Measurements from ENCODE around the gene LARGE1.

LARGE1 gene

GRCh38 chr22:33582822-33583400 is 337.4 kb downstream of the LARGE1 start:
- Histone ChIP-seq H3K4me3 (ENCODE audit: low read depth, low read length) (no peak overlapping the region), H3K9me3 (peaks cover 3% of the 10 kb centered on the region; the same call in 1 of the 2 replicates), H3K36me3 (no peaks in the 10 kb centered on the region), H3K4me1 (no peaks in the 10 kb centered on the region), H3K27me3 (no peaks in the 10 kb centered on the region)
- no peak for TF ChIP-seq CTCF (IDR thresholded peaks at IDR 0.05; ENCODE audit: low read depth, low read length)
- no peak for DNase-seq

DNA sequence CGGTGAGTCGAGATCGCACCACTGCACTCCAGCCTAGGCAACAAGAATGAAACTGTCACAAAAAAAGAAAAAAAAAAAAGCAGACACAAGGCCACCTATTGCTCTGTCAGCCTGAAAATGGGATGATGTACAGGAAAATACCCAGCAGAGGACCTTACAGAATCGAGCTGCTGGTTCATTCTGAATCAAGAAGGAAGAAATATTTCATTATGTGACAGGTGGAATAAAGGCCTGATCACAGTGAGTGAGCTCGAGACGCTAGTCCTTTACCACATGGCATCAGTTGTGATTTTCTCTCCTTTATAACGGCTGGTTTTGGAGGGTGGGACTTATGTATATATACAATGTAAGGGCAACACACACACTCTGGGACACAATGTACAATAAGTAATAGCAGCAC is 340.0 kb downstream of the LARGE1 start:
- peaks cover 3% of the 10 kb centered on the region; the same call in 1 of the 2 replicates for H3K9me3 ChIP-seq
- DNase-seq = no peak
- TF ChIP-seq CTCF (IDR thresholded peaks at IDR 0.05; ENCODE audit: low read depth, low read length) = no peak
- H3K4me3 ChIP-seq (ENCODE audit: low read depth, low read length) = no peak overlapping the region
- H3K4me1 ChIP-seq = no peaks in the 10 kb centered on the region
- H3K27me3 ChIP-seq = no peaks in the 10 kb centered on the region
- H3K36me3 ChIP-seq = no peaks in the 10 kb centered on the region

GRCh38 chr22:33579448-33580093 is 340.7 kb downstream of the LARGE1 start:
- TF ChIP-seq CTCF (IDR thresholded peaks at IDR 0.05; ENCODE audit: low read depth, low read length) = peak; percentile 71
- H3K27me3 ChIP-seq = no peaks in the 10 kb centered on the region
- peak; percentile 33 for DNase-seq
- H3K9me3 ChIP-seq = peaks cover 3% of the 10 kb centered on the region; the same call in 1 of the 2 replicates
- no peaks in the 10 kb centered on the region for H3K4me1 ChIP-seq
- no peak overlapping the region for H3K4me3 ChIP-seq (ENCODE audit: low read depth, low read length)
- H3K36me3 ChIP-seq = no peaks in the 10 kb centered on the region

DNA sequence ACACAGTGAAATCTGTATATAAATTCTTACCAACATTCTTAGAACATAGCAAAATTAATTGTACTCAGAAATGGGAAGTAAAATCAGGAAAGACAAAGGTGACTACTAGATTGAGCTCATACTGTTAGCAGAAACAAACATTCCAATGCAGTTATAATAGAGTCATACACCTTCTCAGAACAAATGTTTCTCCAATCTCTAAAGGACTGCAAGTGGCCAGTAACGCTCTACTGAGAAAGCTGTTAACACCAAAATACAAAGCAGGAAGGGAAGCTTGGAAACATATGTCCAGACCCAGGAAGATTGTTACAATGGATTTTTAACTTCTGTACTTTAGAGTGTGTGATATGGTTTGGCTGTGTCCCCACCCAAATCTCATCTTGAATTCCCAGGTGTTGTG is 341.5 kb downstream of the LARGE1 start:
- Histone ChIP-seq H3K36me3 (no peaks in the 10 kb centered on the region), H3K4me3 (ENCODE audit: low read depth, low read length) (no peak overlapping the region), H3K4me1 (no peaks in the 10 kb centered on the region), H3K9me3 (peaks cover 3% of the 10 kb centered on the region; the same call in 1 of the 2 replicates), H3K27me3 (no peaks in the 10 kb centered on the region)
- TF ChIP-seq CTCF (IDR thresholded peaks at IDR 0.05; ENCODE audit: low read depth, low read length) = no peak
- DNase-seq = no peak

DNA sequence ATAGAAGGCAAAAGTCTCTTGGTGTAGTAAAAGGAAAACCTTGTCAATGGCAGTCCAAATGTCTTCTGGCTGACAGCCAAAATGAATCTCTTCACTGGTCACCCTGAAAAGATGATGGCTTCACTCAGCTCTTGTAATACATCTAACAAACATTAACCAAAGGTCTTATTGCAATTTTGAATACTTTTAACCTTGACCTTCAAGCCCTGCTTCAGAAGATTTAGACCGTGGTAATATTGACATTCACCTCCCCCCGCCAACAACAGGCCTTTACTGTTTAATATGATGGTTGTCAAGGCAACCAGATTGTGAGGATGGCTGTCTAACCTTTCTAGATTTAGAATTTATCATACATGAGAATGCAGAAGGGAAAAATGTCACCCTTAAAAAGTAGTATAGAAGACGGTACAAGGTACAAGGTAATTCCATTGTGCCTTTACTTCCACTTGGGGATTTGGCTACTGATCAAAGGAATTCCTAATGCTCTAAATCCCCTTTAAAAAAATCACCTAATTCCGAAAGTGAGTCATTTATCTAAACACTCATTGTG is 342.3 kb downstream of the LARGE1 start:
- Histone ChIP-seq H3K36me3 (no peaks in the 10 kb centered on the region), H3K4me3 (ENCODE audit: low read depth, low read length) (no peak overlapping the region), H3K4me1 (no peaks in the 10 kb centered on the region), H3K9me3 (peaks cover 3% of the 10 kb centered on the region; the same call in 1 of the 2 replicates), H3K27me3 (no peaks in the 10 kb centered on the region)
- DNase-seq = no peak
- TF ChIP-seq CTCF (IDR thresholded peaks at IDR 0.05; ENCODE audit: low read depth, low read length) = no peak

DNA sequence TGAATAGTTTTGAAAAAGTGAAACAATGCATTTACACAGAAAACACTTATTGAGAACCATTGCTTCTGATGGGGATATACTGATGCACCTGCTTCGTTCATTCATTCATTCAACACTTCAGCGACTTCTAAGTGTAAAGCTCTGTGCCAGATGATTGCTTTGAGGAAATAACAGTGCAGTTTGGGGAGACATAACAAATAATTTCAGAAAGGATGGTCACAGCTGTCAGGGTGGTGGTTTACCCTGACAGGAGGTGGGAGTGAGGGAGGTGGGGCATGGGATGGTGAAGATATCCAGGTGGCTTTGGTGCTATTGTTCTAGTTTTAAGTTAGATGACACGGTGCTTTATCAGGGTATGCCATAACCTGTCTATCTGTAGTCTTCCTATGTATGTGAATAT is 344.1 kb downstream of the LARGE1 start:
- Histone ChIP-seq H3K27me3 (no peaks in the 10 kb centered on the region), H3K9me3 (no peaks in the 10 kb centered on the region), H3K36me3 (no peaks in the 10 kb centered on the region), H3K4me3 (ENCODE audit: low read depth, low read length) (no peak overlapping the region), H3K4me1 (no peaks in the 10 kb centered on the region)
- no peak for DNase-seq
- no peak for TF ChIP-seq CTCF (IDR thresholded peaks at IDR 0.05; ENCODE audit: low read depth, low read length)

Measured in BE2C (cell line).